Fibroblast of skin of back (primary cell): ENCODE data around the gene CORO2A. TPM values are rescaled to one million over a fixed set of nuclear protein-coding genes. Genes with fewer than 3 reads are reported as not detected.

Source experiments
- DNase-seq: peaks from one replicate; pipeline ENCODE4 v3.0.0-alpha.2; 2013
- polyA plus RNA-seq, 2 experiments: library from polyadenylated mRNA; unstranded; fragments of 120-200 nt; gene quantifications; one replicate each; pipeline ENCODE4 v1.2.1, GENCODE V29; 2013; ENCODE audit not compliant: insufficient read length in 2 of 2

Gene CORO2A, protein sequence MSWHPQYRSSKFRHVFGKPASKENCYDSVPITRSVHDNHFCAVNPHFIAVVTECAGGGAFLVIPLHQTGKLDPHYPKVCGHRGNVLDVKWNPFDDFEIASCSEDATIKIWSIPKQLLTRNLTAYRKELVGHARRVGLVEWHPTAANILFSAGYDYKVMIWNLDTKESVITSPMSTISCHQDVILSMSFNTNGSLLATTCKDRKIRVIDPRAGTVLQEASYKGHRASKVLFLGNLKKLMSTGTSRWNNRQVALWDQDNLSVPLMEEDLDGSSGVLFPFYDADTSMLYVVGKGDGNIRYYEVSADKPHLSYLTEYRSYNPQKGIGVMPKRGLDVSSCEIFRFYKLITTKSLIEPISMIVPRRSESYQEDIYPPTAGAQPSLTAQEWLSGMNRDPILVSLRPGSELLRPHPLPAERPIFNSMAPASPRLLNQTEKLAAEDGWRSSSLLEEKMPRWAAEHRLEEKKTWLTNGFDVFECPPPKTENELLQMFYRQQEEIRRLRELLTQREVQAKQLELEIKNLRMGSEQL
- 0.45 TPM for polyA plus RNA-seq (2013, experiment 1 of 2; ENCODE audit: insufficient read length)
- polyA plus RNA-seq (2013, experiment 2 of 2; ENCODE audit: insufficient read length): 0.99 TPM

DNA sequence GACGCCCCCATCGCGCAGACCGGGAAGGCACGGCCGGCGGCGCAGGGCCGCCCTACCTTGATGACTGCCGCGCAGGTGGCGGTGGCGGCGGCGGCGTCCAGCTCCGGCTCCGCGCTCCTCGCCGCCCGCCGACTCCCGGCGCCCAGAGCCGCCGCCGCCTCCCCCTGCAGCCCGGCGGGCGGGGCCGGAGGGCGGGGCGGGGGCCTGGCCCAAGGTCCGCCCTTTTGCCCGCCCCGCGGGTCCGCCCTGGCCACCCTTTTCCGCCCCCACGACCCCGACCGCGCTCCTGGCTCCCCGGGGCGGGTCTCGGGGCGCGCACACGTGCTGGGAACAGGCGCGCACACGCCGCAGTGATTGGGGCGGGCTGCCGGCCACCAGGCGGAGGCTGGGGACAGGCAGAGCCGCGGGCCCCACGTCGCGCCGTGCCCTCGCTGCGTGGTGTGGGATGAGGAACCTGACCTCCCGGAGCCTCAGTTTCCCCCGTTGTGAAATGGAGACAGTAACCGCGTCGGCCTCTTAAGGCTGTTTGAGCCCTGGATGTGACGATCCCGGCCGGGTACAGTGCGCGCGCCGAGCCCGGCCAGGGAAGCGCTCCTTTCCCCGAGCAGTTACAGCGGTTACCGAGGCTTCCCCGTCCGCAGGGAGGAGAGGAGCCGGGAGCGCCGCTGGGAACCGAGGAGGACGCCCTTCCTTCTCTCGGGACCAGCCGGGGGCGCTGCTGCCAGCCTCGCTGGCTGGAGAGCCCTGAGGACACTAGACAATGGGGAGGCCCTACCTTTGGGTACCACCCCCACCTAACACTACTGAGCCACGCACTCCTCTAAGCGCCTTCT, at the start of gene CORO2A:
TSS of gene CORO2A (minus strand) at position 135 of the 833 bp plus-strand sequence. CDS start 34,977 bp downstream, outside the sequence.
- DNase-seq: peak; percentile 74

DNA sequence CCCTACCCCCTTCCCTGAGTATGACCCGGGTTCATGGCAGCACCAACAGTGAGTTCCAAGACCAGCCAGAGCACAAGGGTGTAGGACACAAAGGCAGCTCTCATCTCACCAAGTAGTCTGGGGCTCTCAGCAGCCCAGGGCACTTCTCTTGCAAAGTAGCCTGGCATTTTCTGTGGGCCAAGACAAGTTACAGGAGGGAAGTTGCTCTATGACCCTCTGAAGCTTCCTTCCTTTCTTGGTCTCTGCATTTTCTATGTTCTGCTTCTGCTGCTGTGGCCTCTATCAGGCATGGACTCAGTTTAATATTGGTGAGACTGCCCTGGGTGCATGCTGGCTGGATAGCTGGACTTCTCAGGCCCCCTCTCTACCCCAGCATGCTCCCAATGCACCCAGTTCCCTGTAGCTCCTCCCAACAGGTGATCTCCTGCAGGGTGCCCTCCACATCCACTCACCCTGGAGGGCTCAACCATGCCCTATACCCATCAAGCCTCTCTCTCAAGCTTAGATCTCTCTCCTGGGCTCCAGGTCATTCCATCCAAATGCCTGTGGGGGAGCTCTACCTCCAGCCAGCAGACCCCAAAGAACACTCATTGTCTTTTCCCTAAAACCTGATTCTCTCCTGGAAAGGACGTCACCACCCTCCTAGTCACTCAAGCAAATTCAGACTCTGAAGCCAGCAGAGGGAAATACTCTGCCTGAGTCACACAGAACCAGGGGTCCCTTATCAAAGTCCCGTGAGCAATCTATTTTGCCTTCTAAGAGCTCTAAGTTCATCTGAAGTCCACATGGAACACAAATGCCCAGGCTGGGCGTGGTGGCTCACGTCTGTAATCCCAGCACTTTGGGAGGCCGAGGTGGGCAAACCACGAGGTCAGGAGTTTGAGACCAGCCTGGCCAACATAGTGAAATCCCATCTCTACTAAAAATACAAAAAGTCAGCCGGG, 49.2 kb upstream of the CORO2A start:
- no peak for DNase-seq

GRCh38 chr9:98240475-98240874, 48.0 kb upstream of the CORO2A start:
- no peak for DNase-seq

- no peak for DNase-seq
Measured at GRCh38 chr9:98236901-98237487, 44.6 kb upstream of the CORO2A start.

- DNase-seq: no peak
Measured at GRCh38 chr9:98235126-98235525, 42.7 kb upstream of the CORO2A start.

DNA sequence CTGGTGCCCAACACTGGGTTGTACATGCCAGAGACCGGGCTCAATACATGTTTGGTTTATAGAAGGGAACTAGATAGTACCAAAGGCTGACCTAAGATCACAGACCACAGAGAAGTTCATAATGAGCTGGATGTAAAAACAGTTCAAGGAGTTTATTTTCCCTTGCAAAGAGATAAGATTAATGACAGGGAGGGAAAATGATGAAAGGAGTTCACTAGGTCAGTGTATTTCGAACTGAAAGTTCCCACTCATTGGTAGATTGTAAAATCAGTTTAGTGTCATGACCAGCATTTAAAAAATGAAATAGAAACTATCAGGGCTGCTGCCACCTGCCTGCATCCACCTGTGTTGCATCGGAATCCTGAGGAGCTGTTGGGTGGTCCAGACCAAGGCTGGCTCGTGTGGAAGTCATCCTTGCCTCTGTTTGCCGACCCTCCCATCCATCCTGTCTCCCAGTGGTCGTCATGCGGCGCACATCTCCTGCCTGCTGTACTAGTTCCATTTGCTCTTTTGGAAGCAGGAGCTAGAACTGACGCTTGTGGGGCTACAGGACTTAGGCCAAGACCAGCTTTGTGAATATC, 41.9 kb upstream of the CORO2A start:
- DNase-seq: no peak

DNA sequence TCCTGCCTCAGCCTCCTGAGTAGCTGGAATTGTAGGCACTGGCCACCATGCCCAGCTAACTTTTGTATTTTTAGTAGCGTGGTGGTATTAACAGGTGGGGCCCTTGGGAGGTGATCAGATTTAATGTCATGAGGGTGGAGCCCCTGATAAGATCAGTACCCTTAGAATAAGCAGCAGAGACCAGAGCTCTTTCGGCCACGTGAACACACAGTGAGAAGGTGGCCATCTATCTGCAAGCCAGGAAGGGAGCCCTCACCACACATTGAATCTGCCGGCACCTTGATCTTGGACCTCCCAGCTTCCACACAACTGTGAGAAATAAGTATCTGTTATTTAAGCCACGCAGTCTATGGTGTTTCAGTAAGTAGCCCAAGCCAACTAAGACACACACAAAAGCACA, 40.5 kb upstream of the CORO2A start:
- DNase-seq: no peak

DNA sequence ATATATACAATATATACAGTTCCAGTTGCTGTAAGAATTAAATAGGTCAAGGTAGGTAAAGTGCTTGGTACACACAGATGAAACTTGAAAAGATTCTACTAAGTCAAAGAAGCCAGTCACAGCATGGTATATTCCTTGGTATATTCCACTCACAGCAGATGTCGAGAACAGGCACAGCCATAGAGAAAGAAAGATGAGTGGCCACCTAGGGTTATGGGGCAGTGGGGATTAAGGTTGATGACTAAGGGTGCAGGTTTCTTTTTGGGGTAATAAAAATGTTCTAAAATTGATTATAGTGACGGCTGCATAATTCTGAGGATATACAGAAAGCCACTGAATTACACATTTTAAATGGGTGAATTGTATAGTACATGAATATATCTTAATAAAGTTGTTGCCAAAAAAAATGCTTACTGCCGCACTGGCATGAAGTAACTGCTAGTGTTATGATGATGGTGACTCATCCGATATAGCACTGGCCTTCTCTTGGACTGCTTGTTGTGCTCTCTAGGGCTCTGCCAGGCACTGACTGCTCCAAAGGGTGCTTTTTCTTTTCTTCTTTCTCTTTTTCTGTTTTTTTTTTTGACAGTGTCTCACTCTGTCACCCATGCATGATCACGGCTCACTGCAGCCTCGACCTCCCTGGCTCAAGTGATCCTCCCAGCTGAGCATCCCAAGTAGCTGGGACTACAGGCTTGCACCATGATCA, 39.5 kb upstream of the CORO2A start:
- peak; percentile 90 for DNase-seq

DNA sequence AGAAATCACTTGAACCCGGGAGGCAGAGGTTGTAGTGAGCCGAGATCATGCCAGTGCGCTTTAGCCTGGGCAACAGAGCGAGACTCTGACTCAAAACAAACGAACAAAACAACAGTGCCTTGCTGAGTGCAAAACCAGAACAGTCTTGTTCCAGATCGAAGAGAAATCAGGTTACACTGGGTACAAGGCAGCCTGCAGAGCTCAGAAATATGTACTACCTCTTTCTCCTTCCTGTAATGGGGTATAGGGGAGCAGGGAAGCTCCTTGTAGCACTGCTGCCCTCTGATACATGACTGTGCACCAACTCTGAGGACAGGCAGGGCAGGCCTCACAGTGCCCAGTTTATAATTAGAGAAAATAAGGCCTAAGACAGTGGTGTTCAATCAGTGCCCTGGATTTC, 38.4 kb upstream of the CORO2A start:
- DNase-seq: no peak

DNA sequence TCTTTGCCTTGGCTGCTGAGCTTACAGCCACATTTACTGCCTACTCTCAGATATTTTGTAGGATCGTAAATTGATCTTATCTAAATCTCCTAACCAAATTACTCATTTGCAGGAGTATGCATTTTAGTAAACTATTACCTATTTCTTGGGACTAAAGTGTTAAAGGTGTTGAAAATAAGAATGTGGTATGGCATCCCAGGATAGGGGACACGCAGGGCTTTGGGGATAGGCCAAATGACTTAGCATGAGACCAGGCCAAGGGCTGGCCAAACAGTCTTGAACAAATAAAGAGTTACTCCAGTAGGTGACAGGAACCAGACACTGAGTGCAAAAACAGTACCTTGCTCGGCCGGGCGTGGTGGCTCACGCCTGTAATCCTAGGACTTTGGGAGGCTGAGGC, 37.9 kb upstream of the CORO2A start:
- DNase-seq: no peak

GRCh38 chr9:98229620-98230019, 37.2 kb upstream of the CORO2A start:
- DNase-seq: no peak

- DNase-seq: no peak
Measured at GRCh38 chr9:98229090-98229395, 36.6 kb upstream of the CORO2A start.

GRCh38 chr9:98228392-98229089, 36.1 kb upstream of the CORO2A start:
- no peak for DNase-seq

GRCh38 chr9:98227883-98228282, 35.4 kb upstream of the CORO2A start:
- no peak for DNase-seq

DNA sequence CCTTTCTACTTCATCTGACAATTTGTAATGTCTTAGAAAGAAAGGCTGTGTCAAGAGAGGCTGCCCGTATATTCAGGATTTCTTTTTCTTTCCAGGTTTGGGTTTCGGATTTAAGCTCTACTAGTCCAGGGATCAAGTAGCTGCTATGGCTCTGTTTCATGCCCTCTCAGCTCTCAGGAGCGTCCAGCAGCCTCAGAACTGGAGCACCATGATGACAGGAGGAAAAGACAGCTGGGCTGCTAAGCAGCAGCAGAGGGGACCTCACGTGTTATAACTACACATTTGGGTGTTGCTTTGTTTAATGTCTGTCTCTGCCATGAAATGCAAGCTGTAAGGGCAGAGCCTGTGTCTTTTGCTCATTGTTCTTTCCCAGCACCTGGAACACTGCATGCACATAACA, 34.5 kb upstream of the CORO2A start:
- DNase-seq: no peak

DNA sequence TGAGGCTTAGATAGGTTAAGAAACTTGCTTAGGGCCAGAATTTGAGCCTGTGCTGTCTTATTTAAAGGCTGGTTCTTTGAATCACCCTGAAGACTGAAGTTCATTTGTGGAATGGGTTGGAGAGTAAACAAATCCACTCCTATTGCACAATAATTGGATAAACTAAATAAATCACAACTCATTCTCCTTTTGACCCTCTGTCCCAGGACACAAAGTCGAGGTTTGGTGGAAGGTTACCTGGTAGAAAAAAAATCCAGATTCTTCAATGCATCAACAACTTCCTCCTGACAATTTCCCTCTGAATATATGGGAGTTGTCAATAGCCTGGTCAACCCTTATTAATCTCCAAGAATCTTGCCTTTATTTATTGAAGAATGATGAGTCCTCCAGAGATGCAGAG, 34.1 kb upstream of the CORO2A start:
- no peak for DNase-seq

GRCh38 chr9:98225015-98225442, 32.6 kb upstream of the CORO2A start:
- DNase-seq: no peak

GRCh38 chr9:98222885-98223691, 30.7 kb upstream of the CORO2A start:
- DNase-seq: peak; percentile 100

DNA sequence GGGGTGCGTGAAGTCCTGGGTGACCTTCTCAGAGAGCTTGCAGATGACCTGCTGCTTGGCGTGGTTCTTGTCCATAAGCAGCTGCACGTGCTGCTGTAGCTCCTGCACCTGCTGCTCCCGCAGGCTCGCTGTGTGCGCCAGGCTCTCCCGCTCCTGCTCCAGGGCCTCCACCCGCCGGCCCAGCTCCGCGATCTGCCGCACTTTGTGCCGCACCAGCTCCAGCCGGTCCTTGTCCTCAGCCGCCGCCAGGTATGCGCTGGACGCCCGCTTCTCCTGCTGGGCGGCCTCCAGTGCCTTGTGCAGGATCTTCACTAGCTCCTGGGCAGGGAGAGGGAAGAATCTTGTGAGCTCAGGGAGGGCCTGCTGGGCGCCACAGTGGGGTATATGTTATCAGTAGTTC, 28.5 kb upstream of the CORO2A start:
- DNase-seq: no peak
